ENCODE results near the gene VMP1.

DNA sequence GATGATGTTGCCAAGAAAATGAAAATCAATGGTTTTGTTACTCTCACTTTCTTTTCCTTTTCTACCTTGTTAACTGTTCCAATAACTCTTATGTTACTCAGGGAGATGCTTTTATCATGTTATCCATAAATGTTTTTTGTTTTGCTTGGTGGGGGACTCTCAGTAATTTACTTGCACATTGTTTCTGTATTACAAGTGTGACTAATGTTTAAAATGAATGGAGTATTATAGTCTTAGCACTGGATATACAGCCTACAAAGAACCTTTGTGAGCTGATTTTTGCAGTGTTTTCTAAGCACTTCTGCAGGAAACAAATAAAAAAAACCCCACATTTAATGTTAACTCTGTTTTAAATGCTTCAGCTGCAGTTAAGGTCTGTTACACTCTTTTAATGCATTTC is 12.1 kb downstream of the VMP1 start:
- TF ChIP-seq, protein P1, sequence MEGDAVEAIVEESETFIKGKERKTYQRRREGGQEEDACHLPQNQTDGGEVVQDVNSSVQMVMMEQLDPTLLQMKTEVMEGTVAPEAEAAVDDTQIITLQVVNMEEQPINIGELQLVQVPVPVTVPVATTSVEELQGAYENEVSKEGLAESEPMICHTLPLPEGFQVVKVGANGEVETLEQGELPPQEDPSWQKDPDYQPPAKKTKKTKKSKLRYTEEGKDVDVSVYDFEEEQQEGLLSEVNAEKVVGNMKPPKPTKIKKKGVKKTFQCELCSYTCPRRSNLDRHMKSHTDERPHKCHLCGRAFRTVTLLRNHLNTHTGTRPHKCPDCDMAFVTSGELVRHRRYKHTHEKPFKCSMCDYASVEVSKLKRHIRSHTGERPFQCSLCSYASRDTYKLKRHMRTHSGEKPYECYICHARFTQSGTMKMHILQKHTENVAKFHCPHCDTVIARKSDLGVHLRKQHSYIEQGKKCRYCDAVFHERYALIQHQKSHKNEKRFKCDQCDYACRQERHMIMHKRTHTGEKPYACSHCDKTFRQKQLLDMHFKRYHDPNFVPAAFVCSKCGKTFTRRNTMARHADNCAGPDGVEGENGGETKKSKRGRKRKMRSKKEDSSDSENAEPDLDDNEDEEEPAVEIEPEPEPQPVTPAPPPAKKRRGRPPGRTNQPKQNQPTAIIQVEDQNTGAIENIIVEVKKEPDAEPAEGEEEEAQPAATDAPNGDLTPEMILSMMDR (conservative IDR thresholded peaks at IDR 0.05; ENCODE audit: low read length): no peak
- no peak for TF ChIP-seq EZH2phosphoT487 (IDR thresholded peaks at IDR 0.05; ENCODE audit: borderline replicate concordance, low read depth, low read length)

Measured in OCI-LY7 (cell line).